Pancreas (tissue), 10 donors: ENCODE results near the gene EIF4ENIF1. TPM values are rescaled to one million over a fixed set of nuclear protein-coding genes. Genes with fewer than 3 reads are reported as not detected.

ENCODE experiments used
- ATAC-seq, 4 donors: fragments of 200-7000 bp; cut with Tn5 transposase; one replicate each; pipeline versions ENCODE4 v1.8.0 to v1.9.1; 2020; ENCODE audit warnings: mild to moderate bottlenecking in 4 of 4, moderate library complexity in 4 of 4
- DNase-seq, 6 donors: peaks; one replicate each; pipeline ENCODE4 v3.0.0-alpha.2; 2020
- FAIRE-seq: peaks from 2 replicates; lab custom pipeline; 2012; peaks lifted over from hg19 to GRCh38; lab: Jason Lieb, UNC
- H3K27ac ChIP-seq, 4 donors: fragments of 200-600 bp; sonication (generic); 1 replicate in 3 of 4; 2 replicates in 1 of 4; pipeline versions ENCODE4 v1.5.0 to v1.8.0; 2020
- H3K27me3 ChIP-seq, 4 donors: fragments of 200-600 bp; one replicate each; pipeline ENCODE4 v1.8.0; 2021
- H3K36me3 ChIP-seq, 3 donors: fragments of 200-600 bp; sonication (generic) in 1 of 3; one replicate each; pipeline versions ENCODE4 v1.5.0 to v1.8.0; 2020 to 2021
- H3K4me1 ChIP-seq, 3 donors: fragments of 200-600 bp; one replicate each; pipeline ENCODE4 v1.8.0; 2021
- H3K4me3 ChIP-seq, 4 donors: fragments of 200-600 bp; sonication (generic) in 2 of 4; one replicate each; pipeline versions ENCODE4 v1.5.0 to v1.8.0; 2020 to 2021
- H3K9me3 ChIP-seq, 4 donors: fragments of 200-600 bp; one replicate each; pipeline ENCODE4 v1.8.0; 2021
- whole genome bisulfite sequencing, 2 donors: extraction: QIAGEN DNeasy Blood & Tissue Kit; methylation state at CpG; one replicate each; pipeline ENCODE4 v1.1.7; 2013; 5-methylcytosine and 5-hydroxymethylcytosine counted together
- intact Hi-C, 3 donors: fragments of 100-400 bp; cut with DNase I; formaldehyde crosslinking; loops; one replicate each; pipeline versions ENCODE4 v1.11.1 to v1.14.2; 2022
- polyA plus RNA-seq, 2 donors: library from polyadenylated mRNA; stranded (reverse); fragments of 200-250 nt; gene quantifications; one replicate each; pipeline ENCODE4 v1.2.3, GENCODE V29; 2013
- total RNA-seq, 6 donors: library from RNA; stranded (reverse); fragmentation: NEBNext Ultra II Directional in 4 of 6; extraction: Animal tissue kit (Norgen Biotek cat#: 25700) in 4 of 6; gene quantifications; one replicate each; pipeline versions ENCODE4 v1.2.1 to v1.2.4, GENCODE V29; 2021 to 2023
- TF ChIP-seq, protein P1 (sequence below), 4 donors: fragments of 200-600 bp; sonication (generic) in 3 of 4; IDR thresholded peaks; one replicate each; pipeline versions ENCODE4 v1.5.0 to v1.8.0; 2021; ENCODE audit warnings: antibody characterized with exemption in 4 of 4
- donor health status: healthy with polysubstance abuse.
- donor health status: DM: no; HTN: no; CAD: no; lungs with moderate emphysema.
- donor health status: DM: no; HTN: no; CAD: no.
- donor health status: control.
- donor health status: control.
- donor health status: Bipolar disorder and iron deficiency.
- donor health status: DM: yes; HTN: yes; CAD: no.
- donor health status: DM: no; HTN: no; CAD: no.
- donor health status: DM: no; HTN: no; CAD: no.
- donor health status: DM: yes; HTN: yes; CAD: no.

The EIF4ENIF1 gene
- total and polyA plus RNA-seq, 8 donors: 6.9 to 15.3 (median 9.8) TPM

DNA sequence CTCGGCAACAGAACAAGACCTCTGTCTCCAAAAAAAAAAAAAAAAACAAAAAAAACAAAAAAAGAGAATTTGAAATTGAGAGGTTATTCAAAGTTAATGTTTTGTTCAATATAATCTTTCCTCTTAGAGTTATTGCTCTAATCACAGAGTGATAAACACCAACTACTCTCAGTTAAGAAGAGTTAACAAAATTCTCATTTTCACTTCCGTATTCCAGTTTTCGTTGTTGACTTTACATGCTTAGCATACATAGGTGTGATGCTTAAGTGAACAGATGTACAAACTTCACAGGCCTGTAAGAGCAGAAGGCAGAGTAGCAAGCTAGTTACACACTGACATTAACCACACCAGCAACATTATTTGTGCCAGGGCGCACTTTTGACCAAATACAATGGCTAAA is 12.3 kb downstream of the EIF4ENIF1 start:
- H3K4me1 ChIP-seq: no peaks in the 10 kb centered on the region
- WGBS, 2 donors: 68 to 78% methylated on average over 4 of the region's 4 CpGs
- intact Hi-C loops: no loop called here
- H3K36me3 ChIP-seq: peaks cover 0 to 12% (median 6%) of the 10 kb centered on the region in 3 donors
- no peak overlapping the region for H3K4me3 ChIP-seq
- FAIRE-seq (no peak), DNase-seq (no peak), ATAC-seq (peak in 1 of 4 donors; percentile 66)
- no peaks in the 10 kb centered on the region for H3K27me3 ChIP-seq
- no peaks in the 10 kb centered on the region for H3K9me3 ChIP-seq
- H3K27ac ChIP-seq: no peak overlapping the region
- TF ChIP-seq, protein P1, sequence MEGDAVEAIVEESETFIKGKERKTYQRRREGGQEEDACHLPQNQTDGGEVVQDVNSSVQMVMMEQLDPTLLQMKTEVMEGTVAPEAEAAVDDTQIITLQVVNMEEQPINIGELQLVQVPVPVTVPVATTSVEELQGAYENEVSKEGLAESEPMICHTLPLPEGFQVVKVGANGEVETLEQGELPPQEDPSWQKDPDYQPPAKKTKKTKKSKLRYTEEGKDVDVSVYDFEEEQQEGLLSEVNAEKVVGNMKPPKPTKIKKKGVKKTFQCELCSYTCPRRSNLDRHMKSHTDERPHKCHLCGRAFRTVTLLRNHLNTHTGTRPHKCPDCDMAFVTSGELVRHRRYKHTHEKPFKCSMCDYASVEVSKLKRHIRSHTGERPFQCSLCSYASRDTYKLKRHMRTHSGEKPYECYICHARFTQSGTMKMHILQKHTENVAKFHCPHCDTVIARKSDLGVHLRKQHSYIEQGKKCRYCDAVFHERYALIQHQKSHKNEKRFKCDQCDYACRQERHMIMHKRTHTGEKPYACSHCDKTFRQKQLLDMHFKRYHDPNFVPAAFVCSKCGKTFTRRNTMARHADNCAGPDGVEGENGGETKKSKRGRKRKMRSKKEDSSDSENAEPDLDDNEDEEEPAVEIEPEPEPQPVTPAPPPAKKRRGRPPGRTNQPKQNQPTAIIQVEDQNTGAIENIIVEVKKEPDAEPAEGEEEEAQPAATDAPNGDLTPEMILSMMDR (IDR thresholded peaks at IDR 0.05): no peak

DNA sequence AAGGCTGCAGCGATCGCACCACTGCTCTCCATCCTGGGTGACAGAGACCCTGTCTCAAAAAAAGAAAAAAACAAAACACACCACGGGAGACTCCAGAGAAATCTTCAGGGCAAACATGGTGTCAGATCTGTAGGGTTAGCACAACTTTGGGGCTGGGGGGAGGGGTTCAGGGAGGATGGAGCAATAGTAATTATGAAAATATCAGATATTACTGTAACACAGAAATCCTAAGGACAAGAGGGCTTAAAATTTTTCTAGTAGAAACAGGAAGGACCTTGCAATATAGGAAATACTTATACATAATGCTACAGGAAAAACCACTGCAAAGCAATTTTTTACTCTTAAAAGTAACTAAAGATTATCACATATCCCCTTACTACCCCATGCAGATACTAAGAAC is 13.8 kb downstream of the EIF4ENIF1 start:
- FAIRE-seq: no peak

DNA sequence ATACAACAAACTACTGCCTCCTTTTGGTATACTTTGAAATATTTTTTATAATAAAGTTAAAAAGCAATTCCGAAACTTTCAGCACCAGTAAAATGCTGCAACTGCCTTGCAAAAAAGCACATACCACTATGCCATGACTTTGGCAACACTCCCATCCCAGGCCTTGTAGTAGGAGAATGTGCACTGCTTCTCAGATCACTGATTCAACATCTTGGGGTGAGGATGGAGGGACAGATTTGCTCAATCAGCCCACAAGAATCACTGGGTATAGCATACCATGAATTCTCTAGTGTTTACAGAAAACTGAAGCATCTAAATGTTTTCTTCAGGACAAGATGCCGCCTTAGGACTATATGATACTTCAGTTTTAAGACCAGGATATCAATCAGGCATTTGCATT is 14.9 kb downstream of the EIF4ENIF1 start:
- DNase-seq: no peak
- Histone ChIP-seq H3K4me1 (no peaks in the 10 kb centered on the region), H3K27me3 (no peaks in the 10 kb centered on the region), H3K4me3 (no peak overlapping the region), H3K27ac (no peak overlapping the region), H3K9me3 (no peaks in the 10 kb centered on the region), H3K36me3 (peaks cover 0 to 7% (median 6%) of the 10 kb centered on the region in 3 donors)
- no peak for ATAC-seq
- intact Hi-C loops: no loop called here
- WGBS, 2 donors: 98 to 99% methylated on average over 2 of the region's 2 CpGs
- TF ChIP-seq, protein P1 (IDR thresholded peaks at IDR 0.05): no peak
- no peak for FAIRE-seq

More for the DNA sequence above, 13.8 kb downstream of the EIF4ENIF1 start:
- no peak overlapping the region for H3K4me3 ChIP-seq
- no peaks in the 10 kb centered on the region for H3K9me3 ChIP-seq
- WGBS, 2 donors: 88% methylated on average over 3 of the region's 3 CpGs
- no peak overlapping the region for H3K27ac ChIP-seq
- intact Hi-C loops: no loop called here
- TF ChIP-seq, protein P1 (IDR thresholded peaks at IDR 0.05): no peak
- H3K27me3 ChIP-seq: no peaks in the 10 kb centered on the region
- peaks cover 0 to 6% (median under 1%) of the 10 kb centered on the region in 3 donors for H3K36me3 ChIP-seq
- ATAC-seq (no peak), DNase-seq (no peak)
- no peaks in the 10 kb centered on the region for H3K4me1 ChIP-seq

DNA sequence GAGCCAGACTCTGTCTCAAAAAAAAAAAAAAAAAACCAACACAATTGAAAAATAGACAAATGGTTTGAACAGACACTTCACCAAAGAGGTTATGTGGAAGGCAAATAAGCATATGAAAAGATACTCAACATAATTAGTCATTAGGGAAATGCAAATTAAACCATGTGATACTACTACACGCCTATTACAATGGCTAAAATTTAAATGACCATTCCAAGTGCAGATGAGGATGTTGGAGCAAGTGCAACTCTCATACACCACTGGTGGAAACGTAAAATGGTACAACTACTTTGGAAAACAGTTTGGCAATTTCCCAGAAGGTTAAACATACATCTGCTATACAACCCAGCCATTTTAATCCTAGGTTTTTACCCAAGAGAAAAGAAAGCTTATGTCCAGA is 24.3 kb downstream of the EIF4ENIF1 start:
- 95 to 96% methylated on average over 2 of the region's 2 CpGs for WGBS, 2 donors
- H3K4me1 ChIP-seq: no peaks in the 10 kb centered on the region
- H3K27ac ChIP-seq: no peak overlapping the region
- DNase-seq (no peak), FAIRE-seq (no peak), ATAC-seq (no peak)
- intact Hi-C loops: loop anchor here in 1 of 3 donors (10.0 kb wide), 1 partner anchor 51 kb away; no protein-coding TSS in a partner anchor
- H3K27me3 ChIP-seq: no peaks in the 10 kb centered on the region
- TF ChIP-seq, protein P1 (IDR thresholded peaks at IDR 0.05): no peak
- H3K36me3 ChIP-seq: peaks cover 2 to 27% (median 19%) of the 10 kb centered on the region in 3 donors
- H3K9me3 ChIP-seq: no peaks in the 10 kb centered on the region
- H3K4me3 ChIP-seq: no peak overlapping the region

DNA sequence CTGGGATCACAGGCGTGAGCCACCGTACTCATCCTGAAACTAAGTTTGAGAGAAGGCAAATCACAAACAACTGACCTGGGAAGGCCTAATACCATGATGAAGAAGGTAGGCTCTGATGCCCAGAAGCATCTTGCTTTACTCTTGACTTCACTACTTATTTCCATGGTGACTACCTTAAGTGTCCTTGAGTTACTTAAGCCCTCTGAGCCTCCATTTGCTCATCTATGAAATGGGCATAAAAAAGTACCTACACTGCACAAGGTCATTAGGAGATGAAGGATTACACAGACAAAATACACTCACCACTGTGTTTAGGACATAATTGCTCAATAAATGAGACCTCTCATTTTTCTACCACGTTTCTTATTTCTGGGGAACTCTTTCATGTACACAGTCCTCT is 27.9 kb downstream of the EIF4ENIF1 start:
- intact Hi-C loops: loop anchor here in 1 of 3 donors (10.0 kb wide), 1 partner anchor 47 kb away; no protein-coding TSS in a partner anchor
- no peak overlapping the region for H3K4me3 ChIP-seq
- 96 to 99% methylated on average over 3 of the region's 3 CpGs for WGBS, 2 donors
- H3K9me3 ChIP-seq: no peaks in the 10 kb centered on the region
- TF ChIP-seq, protein P1 (IDR thresholded peaks at IDR 0.05): no peak
- no peak overlapping the region for H3K27ac ChIP-seq
- H3K36me3 ChIP-seq: peaks cover 2 to 46% (median 19%) of the 10 kb centered on the region in 3 donors
- no peaks in the 10 kb centered on the region for H3K27me3 ChIP-seq
- FAIRE-seq: no peak
- no peaks in the 10 kb centered on the region for H3K4me1 ChIP-seq
- no peak for ATAC-seq
- DNase-seq: no peak
